SK-N-SH (cell line): Measurements from ENCODE around the gene PTTG1IP2.

Source experiments
- MAX ChIP-seq: IDR thresholded peaks from 2 replicates; pipeline ENCODE4 v1.4.0; 2012; ENCODE audit warnings: low read depth
- NRF1 ChIP-seq: IDR thresholded peaks from 2 replicates; pipeline ENCODE4 v1.6.1; 2012; ENCODE audit warnings: low read depth, mild to moderate bottlenecking, low read length
- RCOR1 ChIP-seq: fragments of 150-350 bp; IDR thresholded peaks from 2 replicates; pipeline ENCODE4 v1.6.1; 2017; ENCODE audit warnings: antibody characterized with exemption, low read length
- TAF1 ChIP-seq: IDR thresholded peaks from 2 replicates; pipeline ENCODE4 v1.6.1; 2012; ENCODE audit warnings: low read depth, mild to moderate bottlenecking, low read length, moderate library complexity, borderline replicate concordance
- TCF12 ChIP-seq: IDR thresholded peaks from 2 replicates; pipeline ENCODE4 v1.4.0; 2012
- TF ChIP-seq, protein P1 (sequence below): fragments of 200-600 bp; sonication (generic); IDR thresholded peaks from 2 replicates; pipeline ENCODE4 v1.6.1; 2017; ENCODE audit warnings: antibody characterized with exemption, mild to moderate bottlenecking, moderate library complexity

GRCh38 chr7:90424720-90425119 is 44.7 kb upstream of the PTTG1IP2 start:
- TF ChIP-seq, protein P1, sequence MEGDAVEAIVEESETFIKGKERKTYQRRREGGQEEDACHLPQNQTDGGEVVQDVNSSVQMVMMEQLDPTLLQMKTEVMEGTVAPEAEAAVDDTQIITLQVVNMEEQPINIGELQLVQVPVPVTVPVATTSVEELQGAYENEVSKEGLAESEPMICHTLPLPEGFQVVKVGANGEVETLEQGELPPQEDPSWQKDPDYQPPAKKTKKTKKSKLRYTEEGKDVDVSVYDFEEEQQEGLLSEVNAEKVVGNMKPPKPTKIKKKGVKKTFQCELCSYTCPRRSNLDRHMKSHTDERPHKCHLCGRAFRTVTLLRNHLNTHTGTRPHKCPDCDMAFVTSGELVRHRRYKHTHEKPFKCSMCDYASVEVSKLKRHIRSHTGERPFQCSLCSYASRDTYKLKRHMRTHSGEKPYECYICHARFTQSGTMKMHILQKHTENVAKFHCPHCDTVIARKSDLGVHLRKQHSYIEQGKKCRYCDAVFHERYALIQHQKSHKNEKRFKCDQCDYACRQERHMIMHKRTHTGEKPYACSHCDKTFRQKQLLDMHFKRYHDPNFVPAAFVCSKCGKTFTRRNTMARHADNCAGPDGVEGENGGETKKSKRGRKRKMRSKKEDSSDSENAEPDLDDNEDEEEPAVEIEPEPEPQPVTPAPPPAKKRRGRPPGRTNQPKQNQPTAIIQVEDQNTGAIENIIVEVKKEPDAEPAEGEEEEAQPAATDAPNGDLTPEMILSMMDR, result no peak
- TF ChIP-seq NRF1 (no peak), TCF12 (no peak), TAF1 (no peak), RCOR1 (no peak), MAX (no peak)
